Spleen (tissue), 11 donors: ENCODE results near the gene TAS1R3. TPM values are rescaled to one million over a fixed set of nuclear protein-coding genes. Genes with fewer than 3 reads are reported as not detected.

Source experiments
- DNase-seq: peaks from one replicate; pipeline ENCODE4 v3.0.0-alpha.2; 2020
- H3K27ac ChIP-seq, 8 donors: fragments of 200-600 bp; sonication (generic) in 7 of 8; 1 replicate in 4 of 8; 2 replicates in 4 of 8; pipeline versions ENCODE4 v1.5.0 to v1.8.0; 2016 to 2021; ENCODE audit warnings: inconsistent platforms in 4 of 8, mild to moderate bottlenecking in 4 of 8, moderate library complexity in 1 of 8
- H3K27me3 ChIP-seq, 7 donors: fragments of 200-600 bp; sonication (generic) in 6 of 7; replicated peaks in 1 of 7; 1 replicate in 4 of 7; 2 replicates in 3 of 7; pipeline versions ENCODE4 v1.5.0 to v1.8.0; 2016 to 2021; ENCODE audit warnings: inconsistent platforms in 3 of 7, mild to moderate bottlenecking in 1 of 7
- H3K36me3 ChIP-seq, 6 donors: fragments of 200-600 bp; sonication (generic) in 5 of 6; 1 replicate in 4 of 6; 2 replicates in 2 of 6; pipeline versions ENCODE4 v1.5.0 to v1.8.0; 2016 to 2021; ENCODE audit warnings: inconsistent platforms in 2 of 6
- H3K4me1 ChIP-seq, 6 donors: fragments of 200-600 bp; sonication (generic) in 5 of 6; 1 replicate in 3 of 6; 2 replicates in 3 of 6; pipeline versions ENCODE4 v1.5.0 to v1.8.0; 2016 to 2021; ENCODE audit warnings: inconsistent platforms in 3 of 6
- H3K4me3 ChIP-seq, 8 donors: fragments of 200-600 bp; sonication (generic) in 7 of 8; 1 replicate in 4 of 8; 2 replicates in 4 of 8; pipeline versions ENCODE4 v1.5.0 to v1.8.0; 2016 to 2021; ENCODE audit warnings: inconsistent platforms in 4 of 8, mild to moderate bottlenecking in 4 of 8, moderate library complexity in 2 of 8
- H3K9me3 ChIP-seq, 8 donors: fragments of 200-600 bp; sonication (generic) in 7 of 8; 1 replicate in 4 of 8; 2 replicates in 4 of 8; pipeline versions ENCODE4 v1.5.0 to v1.8.0; 2016 to 2021; ENCODE audit warnings: inconsistent platforms in 4 of 8
- POLR2A ChIP-seq, 3 donors: fragments of 450-650 bp; IDR thresholded peaks; one replicate each; pipeline ENCODE4 v1.5.1; 2017; ENCODE audit warnings: antibody characterized with exemption in 3 of 3, mild to moderate bottlenecking in 1 of 3
- POLR2AphosphoS5 ChIP-seq, 3 donors: sonication (generic); formaldehyde crosslinking; IDR thresholded peaks; one replicate each; pipeline ENCODE4 v1.5.1; 2017; ENCODE audit warnings: antibody characterized with exemption in 3 of 3
- WGBS, 5 donors: extraction: QIAGEN DNeasy Blood & Tissue Kit in 3 of 5; methylation state at CpG; one replicate each; pipeline versions ENCODE4 v1.1.5 to v1.1.7; 2013 to 2018; 5-methylcytosine and 5-hydroxymethylcytosine counted together
- intact Hi-C: fragments of 100-400 bp; cut with DNase I; formaldehyde crosslinking; loops from one replicate; pipeline ENCODE4 v1.15.0; 2023; ENCODE audit warnings: low total_unique reads
- polyA plus RNA-seq, 3 donors: library from polyadenylated mRNA; stranded (reverse); fragments of 200-250 nt; gene quantifications; one replicate each; pipeline ENCODE4 v1.2.1, GENCODE V29; 2013
- total RNA-seq, 7 donors: library from RNA; depleted of rRNA in 3 of 7; stranded (reverse); fragments of >200 nt in 3 of 7; fragmentation: NEBNext Ultra II Directional in 4 of 7; extraction: Animal tissue kit (Norgen Biotek cat#: 25700) in 4 of 7; gene quantifications; one replicate each; pipeline versions ENCODE4 v1.1.0 to v1.2.1, GENCODE V29; 2016 to 2021
- TF ChIP-seq, protein P1 (sequence below), 11 experiments: fragments of 200-600 bp in 7 of 11; fragments of 450-650 bp in 4 of 11; sonication (generic) in 4 of 11; IDR thresholded peaks in 8 of 11; conservative IDR thresholded peaks in 3 of 11; 1 replicate in 7 of 11; 2 replicates in 4 of 11; pipeline versions ENCODE4 v1.4.0 to v1.8.0; 2016 to 2021; ENCODE audit warnings: antibody characterized with exemption in 11 of 11, inconsistent platforms in 4 of 11, mild to moderate bottlenecking in 1 of 11
- donor health status: healthy with polysubstance abuse.
- donor health status: DM: no; HTN: no; CAD: no; lungs with moderate emphysema.
- donor health status: DM: no; HTN: no; CAD: no.
- donor health status: Bipolar disorder and iron deficiency.
- donor health status: healthy.
- donor health status: DM: no; HTN: no; CAD: no.
- donor health status: DM: yes; HTN: yes; CAD: no.

The TAS1R3 gene
- total and polyA plus RNA-seq, 10 donors: 0.23 to 5.9 (median 2.2) TPM

DNA sequence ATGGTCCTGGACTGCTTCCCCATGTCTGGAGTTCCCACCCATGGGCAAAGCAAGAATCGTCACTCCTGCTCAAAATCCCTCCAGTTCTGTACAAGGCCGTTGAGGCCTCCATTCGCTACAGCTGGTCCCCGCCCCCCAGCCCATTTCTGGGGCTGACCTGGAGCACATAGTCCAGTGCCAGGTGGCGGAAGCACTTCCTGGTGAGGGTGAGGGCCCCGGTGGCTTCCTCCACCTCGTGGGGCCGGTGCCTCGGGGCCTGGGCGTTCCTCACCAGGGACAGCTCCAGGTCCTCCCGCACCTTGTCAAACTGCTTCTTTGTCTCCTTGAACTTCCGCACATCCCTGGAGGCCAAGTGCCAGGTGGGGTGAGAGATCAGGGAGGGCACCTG lies 30.7 kb upstream of the TAS1R3 start:
- intact Hi-C loops: no loop called here
- H3K9me3 ChIP-seq: no peaks in the 10 kb centered on the region
- WGBS, 5 donors: 83 to 90% (median 87%) methylated on average over 11 to 12 of the region's 12 CpGs
- H3K27ac ChIP-seq: no peak overlapping the region
- no peaks in the 10 kb centered on the region for H3K27me3 ChIP-seq
- TF ChIP-seq POLR2AphosphoS5 (IDR thresholded peaks at IDR 0.05): peak in 1 of 3 donors; percentile 7
- no peak for TF ChIP-seq POLR2A (IDR thresholded peaks at IDR 0.05)
- no peak for DNase-seq
- no peak overlapping the region for H3K4me3 ChIP-seq
- peaks cover 0 to 35% (median 4%) of the 10 kb centered on the region in 6 donors for H3K36me3 ChIP-seq
- peaks cover 11 to 33% (median 17%) of the 10 kb centered on the region in 6 donors for H3K4me1 ChIP-seq

DNA sequence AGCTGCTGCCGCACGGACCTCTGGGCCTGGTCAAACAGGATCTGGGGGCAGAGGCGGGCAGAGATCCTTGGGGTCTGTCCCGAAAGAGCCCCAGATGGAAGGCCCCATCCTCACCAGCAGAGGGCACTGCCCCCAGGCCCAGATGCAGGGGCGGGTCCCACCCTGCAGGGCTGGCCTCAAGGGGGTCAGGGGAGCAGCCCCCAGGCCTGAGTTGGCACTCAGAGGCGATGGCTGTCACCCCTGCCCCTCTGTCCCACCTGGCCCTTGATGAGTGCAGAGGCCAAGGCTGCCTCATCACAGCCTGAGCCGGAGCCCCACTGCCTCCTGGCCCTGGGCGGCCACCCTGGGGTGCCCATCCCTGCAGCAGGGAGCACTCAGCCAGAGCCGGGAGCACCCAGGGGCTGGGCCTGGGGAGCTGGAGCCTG lies 29.1 kb upstream of the TAS1R3 start:
- Histone ChIP-seq H3K27ac (no peak overlapping the region), H3K9me3 (no peaks in the 10 kb centered on the region), H3K27me3 (no peaks in the 10 kb centered on the region), H3K36me3 (peaks cover 0 to 18% (median 4%) of the 10 kb centered on the region in 6 donors), H3K4me3 (no peak overlapping the region), H3K4me1 (peaks cover 27 to 50% (median 33%) of the 10 kb centered on the region in 6 donors)
- WGBS, 5 donors: 85 to 95% (median 91%) methylated on average over 6 to 9 of the region's 9 CpGs
- TF ChIP-seq POLR2AphosphoS5 (IDR thresholded peaks at IDR 0.05) (no peak), POLR2A (IDR thresholded peaks at IDR 0.05) (no peak)
- TF ChIP-seq, protein P1, sequence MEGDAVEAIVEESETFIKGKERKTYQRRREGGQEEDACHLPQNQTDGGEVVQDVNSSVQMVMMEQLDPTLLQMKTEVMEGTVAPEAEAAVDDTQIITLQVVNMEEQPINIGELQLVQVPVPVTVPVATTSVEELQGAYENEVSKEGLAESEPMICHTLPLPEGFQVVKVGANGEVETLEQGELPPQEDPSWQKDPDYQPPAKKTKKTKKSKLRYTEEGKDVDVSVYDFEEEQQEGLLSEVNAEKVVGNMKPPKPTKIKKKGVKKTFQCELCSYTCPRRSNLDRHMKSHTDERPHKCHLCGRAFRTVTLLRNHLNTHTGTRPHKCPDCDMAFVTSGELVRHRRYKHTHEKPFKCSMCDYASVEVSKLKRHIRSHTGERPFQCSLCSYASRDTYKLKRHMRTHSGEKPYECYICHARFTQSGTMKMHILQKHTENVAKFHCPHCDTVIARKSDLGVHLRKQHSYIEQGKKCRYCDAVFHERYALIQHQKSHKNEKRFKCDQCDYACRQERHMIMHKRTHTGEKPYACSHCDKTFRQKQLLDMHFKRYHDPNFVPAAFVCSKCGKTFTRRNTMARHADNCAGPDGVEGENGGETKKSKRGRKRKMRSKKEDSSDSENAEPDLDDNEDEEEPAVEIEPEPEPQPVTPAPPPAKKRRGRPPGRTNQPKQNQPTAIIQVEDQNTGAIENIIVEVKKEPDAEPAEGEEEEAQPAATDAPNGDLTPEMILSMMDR (IDR thresholded peaks at IDR 0.05 in 8 of 11, conservative IDR thresholded peaks at IDR 0.05 in 3 of 11): peak in 5 of 11 experiments; percentile 23 to 59 (median 37)
- DNase-seq: no peak
- intact Hi-C loops: no loop called here

- Histone ChIP-seq H3K4me1 (peaks cover 31 to 55% (median 37%) of the 10 kb centered on the region in 6 donors), H3K4me3 (no peak overlapping the region), H3K9me3 (no peaks in the 10 kb centered on the region), H3K27ac (no peak overlapping the region), H3K27me3 (no peaks in the 10 kb centered on the region), H3K36me3 (peaks cover 0 to 12% (median 0%) of the 10 kb centered on the region in 6 donors)
- intact Hi-C loops: no loop called here
- 77 to 88% (median 79%) methylated on average over 16 to 31 of the region's 31 CpGs for WGBS, 5 donors
- DNase-seq: no peak
- no peak for TF ChIP-seq POLR2A (IDR thresholded peaks at IDR 0.05)
- peak in 2 of 3 donors; percentile 8 to 28 for TF ChIP-seq POLR2AphosphoS5 (IDR thresholded peaks at IDR 0.05)
Measured at GRCh38 chr1:1302951-1303509, 28.1 kb upstream of the TAS1R3 start.

DNA sequence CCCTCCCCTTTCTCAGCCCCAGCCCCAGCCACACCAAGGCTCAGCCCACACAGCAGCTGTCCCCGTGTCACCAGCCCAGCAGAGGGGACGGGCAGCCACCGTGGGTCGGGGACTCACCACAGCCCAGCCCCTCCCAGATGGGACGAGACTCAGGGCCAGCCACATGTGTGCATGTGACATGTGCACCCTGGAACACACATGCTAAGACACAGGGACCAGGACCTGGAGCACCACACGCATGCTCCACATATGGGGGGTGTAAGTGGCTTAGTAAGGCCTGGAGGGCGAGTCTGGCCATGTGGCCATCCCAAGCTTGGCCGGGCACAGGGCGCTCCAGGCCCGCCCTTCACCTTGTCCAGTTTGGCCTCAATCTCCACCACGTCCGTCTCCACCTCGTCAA lies 27.3 kb upstream of the TAS1R3 start:
- Histone ChIP-seq H3K4me1 (peaks cover 31 to 54% (median 37%) of the 10 kb centered on the region in 6 donors), H3K4me3 (no peak overlapping the region), H3K27me3 (no peaks in the 10 kb centered on the region), H3K36me3 (peaks cover 0 to 8% (median 0%) of the 10 kb centered on the region in 6 donors), H3K27ac (peak overlapping the region in 1 of 8 donors; percentile 99), H3K9me3 (no peaks in the 10 kb centered on the region)
- no peak for DNase-seq
- intact Hi-C loops: no loop called here
- TF ChIP-seq POLR2A (IDR thresholded peaks at IDR 0.05) (no peak), POLR2AphosphoS5 (IDR thresholded peaks at IDR 0.05) (no peak)
- TF ChIP-seq, protein P1 (IDR thresholded peaks at IDR 0.05 in 8 of 11, conservative IDR thresholded peaks at IDR 0.05 in 3 of 11): no peak
- WGBS, 5 donors: 75 to 90% (median 85%) methylated on average over 10 to 13 of the region's 13 CpGs
